Cortex of kidney (tissue), 1 donor: Measurements from ENCODE around the gene APLN.

Experiments
- DNase-seq: peaks from one replicate; lab custom pipeline; 2025; lab: John Stamatoyannopoulos, UW

APLN gene

GRCh38 chrX:129659861-129660260 lies 5.1 kb upstream of the APLN start:
- DNase-seq, result no peak

- no peak for DNase-seq
Measured at GRCh38 chrX:129659141-129659540, 4.4 kb upstream of the APLN start.

GRCh38 chrX:129658429-129658828 lies 3.7 kb upstream of the APLN start:
- DNase-seq, result no peak

DNA sequence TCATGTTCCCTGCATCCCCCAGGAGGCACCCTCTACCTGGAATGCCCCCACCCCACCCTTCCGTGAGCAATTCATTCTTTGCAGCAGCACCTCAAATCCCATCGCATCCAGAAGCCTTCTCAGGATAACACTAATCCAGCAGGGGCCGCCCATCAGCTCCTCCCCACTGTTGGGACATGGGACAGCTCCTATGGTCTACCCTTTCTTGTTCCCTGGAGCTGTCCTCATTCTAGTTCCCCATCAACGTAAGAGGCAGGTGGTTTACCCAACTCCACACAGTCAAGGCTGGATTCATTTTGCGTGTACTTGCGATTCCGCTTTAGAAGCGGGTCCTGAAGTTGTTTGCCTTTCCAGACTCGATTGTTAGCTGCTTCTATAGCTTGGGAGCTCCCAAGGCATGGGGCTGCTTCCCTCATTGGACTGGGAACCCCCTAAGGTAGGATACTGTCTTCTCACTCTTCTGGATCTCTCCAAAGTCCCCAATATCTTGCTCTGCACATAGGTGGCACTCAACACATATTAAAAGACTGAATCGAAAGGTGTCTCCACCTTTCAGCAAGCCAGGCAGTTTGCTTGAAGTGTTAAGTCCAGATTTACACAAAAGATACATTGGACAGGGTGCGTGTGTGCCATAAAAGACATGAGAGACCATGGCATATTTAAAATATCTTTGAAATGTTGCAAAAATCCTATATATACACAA lies 942 bp upstream of the APLN start:
- no peak for DNase-seq

DNA sequence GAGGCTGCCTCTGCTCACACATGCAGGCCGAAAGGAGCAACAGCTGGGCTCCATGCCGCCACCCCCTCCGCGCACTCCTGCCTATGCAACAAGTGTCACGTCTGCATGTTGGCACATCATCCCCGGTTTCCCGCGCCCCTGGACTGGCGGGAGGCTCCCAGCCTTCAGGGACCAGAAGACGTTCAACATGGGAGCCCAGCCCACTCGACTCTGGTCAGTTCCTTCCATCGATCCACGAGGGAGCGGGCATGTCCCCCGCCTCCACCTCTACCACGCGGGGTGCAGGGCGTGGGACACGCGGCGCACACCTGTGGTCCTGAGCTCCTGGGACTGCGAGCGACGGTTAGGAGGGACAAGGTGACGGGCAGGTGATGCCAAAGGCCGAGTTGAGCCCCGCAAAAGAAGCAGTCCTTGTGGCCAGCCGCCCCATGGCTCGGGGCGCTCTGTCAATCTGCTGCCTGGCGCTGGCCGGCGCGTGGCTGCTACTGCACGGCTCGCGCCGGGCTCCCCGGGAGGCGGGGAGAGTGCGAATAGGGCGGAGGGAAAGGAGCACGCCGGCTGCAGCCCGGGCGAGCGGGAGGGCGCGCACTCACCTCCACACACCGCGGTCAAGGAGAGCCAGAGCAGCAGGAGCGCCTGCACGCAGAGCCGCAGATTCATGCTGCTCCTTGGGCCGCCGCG lies 645 bp downstream of the APLN start:
- DNase-seq, result no peak

DNA sequence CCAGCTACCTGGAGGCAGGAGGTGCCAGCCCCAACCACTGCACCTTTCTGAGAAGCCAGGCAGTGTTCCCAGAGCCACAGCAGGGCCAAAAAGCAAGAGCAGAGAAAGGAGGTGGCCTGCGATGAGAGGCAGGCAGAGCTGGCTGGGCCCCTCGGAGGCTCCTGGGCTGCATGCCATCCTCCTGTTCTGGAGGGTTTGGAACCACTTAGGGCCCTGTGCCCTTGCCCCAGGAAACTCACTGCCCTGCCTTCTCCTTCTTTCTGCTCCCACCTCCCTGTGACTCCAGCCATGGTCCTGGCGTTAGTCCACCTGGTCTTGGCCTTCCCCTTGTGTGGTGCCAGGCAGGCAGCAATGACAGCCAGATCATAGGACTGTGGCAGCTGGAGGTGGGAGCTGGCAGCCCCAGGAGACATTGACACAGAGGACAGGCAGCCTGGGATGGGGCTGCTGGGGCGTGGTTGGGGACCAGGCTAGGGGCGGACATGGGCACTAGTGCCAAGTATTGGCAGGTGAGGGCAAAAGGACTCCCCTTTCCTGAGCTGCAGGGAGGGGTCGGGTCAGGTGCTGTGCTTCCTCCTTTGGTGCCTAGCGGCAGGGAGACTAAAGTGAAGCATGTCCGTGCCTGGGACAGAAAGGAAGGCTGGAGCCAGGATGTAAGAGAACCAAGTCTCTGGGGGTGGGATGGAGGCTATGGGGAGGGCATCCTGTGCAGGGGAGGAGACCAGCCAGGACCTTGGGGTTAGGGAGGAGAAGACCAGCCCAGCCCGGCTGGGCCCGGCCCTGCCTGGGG lies 1.4 kb downstream of the APLN start:
- no peak for DNase-seq

GRCh38 chrX:129652565-129653169 lies 2.1 kb downstream of the APLN start:
- no peak for DNase-seq

GRCh38 chrX:129651756-129652564 lies 2.8 kb downstream of the APLN start:
- no peak for DNase-seq

DNA sequence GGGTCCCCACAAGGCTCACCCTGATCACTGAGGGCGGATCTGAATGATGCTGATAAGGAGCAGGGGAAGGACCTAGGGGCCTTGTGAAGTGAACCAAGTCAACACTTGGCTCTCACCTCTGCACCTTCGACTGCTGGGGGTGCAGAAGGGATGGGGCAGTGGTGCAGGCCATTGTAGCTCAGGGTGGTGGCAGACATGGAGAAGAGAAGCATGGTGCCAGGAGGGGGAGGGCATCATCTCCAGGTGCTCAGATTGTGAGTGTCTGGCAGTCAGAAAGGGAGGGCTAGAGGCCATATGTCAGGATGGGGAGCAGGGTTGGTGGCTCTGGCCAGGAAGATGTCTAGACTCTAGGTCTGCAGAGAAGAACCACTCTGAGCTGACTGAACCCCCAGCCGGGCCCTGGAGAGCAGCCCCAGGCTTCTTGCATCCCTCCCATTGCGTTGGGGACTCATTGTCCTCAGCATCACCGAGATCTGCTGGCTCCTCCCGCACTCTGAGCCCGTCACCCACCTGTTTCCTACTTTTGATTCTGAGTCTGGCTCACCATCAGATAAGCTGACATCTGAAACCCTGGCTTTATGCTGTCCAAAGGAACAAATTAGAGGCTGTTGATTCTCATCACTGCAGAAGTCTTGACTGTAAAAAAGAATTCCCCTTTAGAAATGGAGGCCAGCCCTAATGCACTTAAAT lies 3.8 kb downstream of the APLN start:
- no peak for DNase-seq

GRCh38 chrX:129650183-129650689 lies 4.5 kb downstream of the APLN start:
- no peak for DNase-seq

- no peak for DNase-seq
Measured at GRCh38 chrX:129649268-129650182, 5.2 kb downstream of the APLN start.

GRCh38 chrX:129648514-129649267 lies 6.1 kb downstream of the APLN start:
- DNase-seq, result no peak

- DNase-seq, result no peak
Measured at GRCh38 chrX:129647418-129648410, 7.0 kb downstream of the APLN start.

DNA sequence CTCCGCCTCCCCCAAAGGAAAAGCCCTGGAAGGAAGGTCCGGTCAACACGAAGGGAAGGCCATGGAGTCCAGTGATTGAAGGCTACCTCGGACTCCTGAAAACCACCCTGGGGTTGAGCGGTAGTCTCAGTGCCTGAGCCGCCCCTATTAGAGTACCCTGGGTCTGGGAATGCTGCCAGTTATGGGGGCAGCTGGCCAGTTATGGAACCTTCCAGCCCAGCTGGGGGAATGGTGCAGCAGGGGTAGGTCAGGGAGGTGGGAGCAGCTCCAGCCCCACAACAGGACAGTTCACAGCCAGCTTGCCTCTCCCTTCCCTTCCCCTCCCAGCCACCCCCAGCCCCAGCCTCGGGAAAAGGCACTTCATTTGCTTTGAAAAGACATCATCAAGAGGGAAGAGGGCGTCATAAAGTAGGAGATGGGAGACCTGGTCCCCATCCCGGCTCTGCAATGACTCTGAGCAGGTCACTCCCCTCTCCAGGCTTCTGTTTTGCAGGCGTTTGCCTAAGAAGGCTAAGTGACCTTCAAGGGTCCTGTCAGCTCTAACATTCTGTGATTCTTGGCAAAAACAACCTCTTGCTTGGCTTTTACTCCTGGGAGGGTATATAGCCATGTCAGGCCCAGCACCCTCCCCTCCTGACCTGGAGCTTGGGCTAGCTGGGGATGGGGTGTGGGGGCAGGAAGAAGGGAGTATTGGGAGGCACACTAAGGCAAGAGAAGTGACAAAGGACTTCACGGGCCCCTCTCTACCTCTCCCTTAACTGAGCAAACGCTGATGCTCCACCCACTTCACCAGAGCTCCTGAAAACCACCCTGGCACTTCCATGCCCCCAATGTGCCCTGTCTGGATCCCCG lies 8.0 kb downstream of the APLN start:
- DNase-seq, result no peak

- DNase-seq, result no peak
Measured at GRCh38 chrX:129642641-129643040, 12.1 kb downstream of the APLN start.

- no peak for DNase-seq
Measured at GRCh38 chrX:129641941-129642340, 12.8 kb downstream of the APLN start.

GRCh38 chrX:129641469-129641868 lies 13.3 kb downstream of the APLN start:
- DNase-seq, result no peak
